Central memory CD8-positive, alpha-beta T cell (primary cell): ENCODE data around the gene NPC2.
A peak's percentile ranks its signal among the peaks of the same experiment; 100 is the strongest.

Experiments used
- ATAC-seq: fragments of 150-1000 bp; cut with Tn5 transposase; replicated peaks from 2 replicates; pipeline ENCODE4 v1.10.0; 2022; ENCODE audit warnings: mild to moderate bottlenecking, moderate FRiP score, moderate number of reproducible peaks; ENCODE audit not compliant: poor library complexity, severe bottlenecking; ENCODE audit errors: extremely low read depth
- DNase-seq, 2 donors: peaks; one replicate each; pipeline ENCODE4 v3.0.0; 2021; ENCODE audit warnings: low spot score in 2 of 2
- H3K27ac Mint-ChIP-seq: one replicate; pipeline ENCODE4 v1.8.0; 2022; ENCODE audit warnings: low read depth, mild to moderate bottlenecking, moderate library complexity, mixed read lengths
- H3K27me3 Mint-ChIP-seq: one replicate; pipeline ENCODE4 v1.8.0; 2022; ENCODE audit warnings: mixed read lengths
- H3K36me3 Mint-ChIP-seq: one replicate; pipeline ENCODE4 v1.8.0; 2022; ENCODE audit warnings: mild to moderate bottlenecking, moderate library complexity, mixed read lengths; ENCODE audit not compliant: insufficient read depth
- H3K4me1 Mint-ChIP-seq: one replicate; pipeline ENCODE4 v1.8.0; 2022; ENCODE audit warnings: mixed read lengths
- H3K4me3 Mint-ChIP-seq: one replicate; pipeline ENCODE4 v1.8.0; 2022; ENCODE audit warnings: mild to moderate bottlenecking, moderate library complexity, mixed read lengths
- H3K9me3 Mint-ChIP-seq: one replicate; pipeline ENCODE4 v1.8.0; 2022; ENCODE audit warnings: mixed read lengths

Gene NPC2

DNA sequence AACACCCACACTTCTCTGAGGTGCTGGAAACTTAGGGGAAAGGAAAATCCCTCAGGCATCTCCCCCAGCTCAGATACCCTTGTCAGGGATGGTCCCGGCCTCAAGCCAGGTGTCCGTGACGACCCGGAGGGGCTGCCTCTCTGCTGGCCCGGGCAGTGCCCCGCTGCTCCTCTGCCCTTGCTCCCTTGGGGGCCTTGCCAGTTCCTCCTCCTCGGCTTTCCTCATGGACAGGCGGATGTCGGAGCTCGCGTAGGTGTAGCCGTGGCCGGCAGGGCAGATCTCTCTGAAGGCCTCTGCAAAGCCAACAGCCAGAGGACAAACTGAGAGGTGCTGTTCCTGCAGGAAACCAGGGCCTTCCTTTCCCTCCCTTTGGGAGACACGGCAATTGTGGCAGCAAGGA lies 35.3 kb upstream of the NPC2 start:
- ATAC-seq (no peak), DNase-seq (no peak)
- H3K4me1 Mint-ChIP-seq, result peaks cover 5% of the 10 kb centered on the region
- H3K9me3 Mint-ChIP-seq, result no peaks in the 10 kb centered on the region
- no peak overlapping the region for H3K4me3 Mint-ChIP-seq
- no peak overlapping the region for H3K27ac Mint-ChIP-seq
- peaks cover 1% of the 10 kb centered on the region for H3K36me3 Mint-ChIP-seq
- H3K27me3 Mint-ChIP-seq, result peaks cover 29% of the 10 kb centered on the region

DNA sequence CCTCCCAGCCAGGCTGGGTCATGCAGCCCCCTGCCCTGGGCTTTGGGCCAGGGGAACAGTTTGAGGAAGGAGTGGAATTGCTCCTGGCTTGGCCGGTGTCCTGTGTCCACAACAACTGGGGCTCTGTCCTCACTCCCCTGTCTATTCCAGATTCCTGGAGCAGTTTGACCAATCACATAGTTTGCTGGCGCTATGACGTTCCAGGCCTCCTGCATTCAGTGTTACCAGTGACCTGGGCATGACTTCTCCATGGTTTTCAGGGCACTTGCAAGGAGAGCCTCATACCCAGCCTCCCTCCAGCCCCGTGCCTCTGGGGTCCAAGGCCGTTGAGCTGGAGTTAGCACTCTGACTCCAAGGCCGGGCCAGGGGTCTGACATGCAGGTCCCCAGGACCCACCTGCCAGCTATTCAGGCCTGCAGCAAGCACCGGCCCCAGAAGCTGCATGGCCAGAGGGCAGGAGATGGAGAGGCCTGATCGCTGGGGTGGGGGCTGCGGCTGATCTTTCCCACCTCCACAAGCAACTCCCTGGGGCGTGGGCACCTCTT lies 34.7 kb upstream of the NPC2 start:
- no peak for DNase-seq
- Mint-ChIP-seq H3K36me3 (peaks cover 1% of the 10 kb centered on the region), H3K4me1 (peaks cover 5% of the 10 kb centered on the region), H3K4me3 (no peak overlapping the region), H3K9me3 (no peaks in the 10 kb centered on the region), H3K27ac (peak overlapping the region; percentile 13), H3K27me3 (peaks cover 30% of the 10 kb centered on the region)
- ATAC-seq, result no peak

DNA sequence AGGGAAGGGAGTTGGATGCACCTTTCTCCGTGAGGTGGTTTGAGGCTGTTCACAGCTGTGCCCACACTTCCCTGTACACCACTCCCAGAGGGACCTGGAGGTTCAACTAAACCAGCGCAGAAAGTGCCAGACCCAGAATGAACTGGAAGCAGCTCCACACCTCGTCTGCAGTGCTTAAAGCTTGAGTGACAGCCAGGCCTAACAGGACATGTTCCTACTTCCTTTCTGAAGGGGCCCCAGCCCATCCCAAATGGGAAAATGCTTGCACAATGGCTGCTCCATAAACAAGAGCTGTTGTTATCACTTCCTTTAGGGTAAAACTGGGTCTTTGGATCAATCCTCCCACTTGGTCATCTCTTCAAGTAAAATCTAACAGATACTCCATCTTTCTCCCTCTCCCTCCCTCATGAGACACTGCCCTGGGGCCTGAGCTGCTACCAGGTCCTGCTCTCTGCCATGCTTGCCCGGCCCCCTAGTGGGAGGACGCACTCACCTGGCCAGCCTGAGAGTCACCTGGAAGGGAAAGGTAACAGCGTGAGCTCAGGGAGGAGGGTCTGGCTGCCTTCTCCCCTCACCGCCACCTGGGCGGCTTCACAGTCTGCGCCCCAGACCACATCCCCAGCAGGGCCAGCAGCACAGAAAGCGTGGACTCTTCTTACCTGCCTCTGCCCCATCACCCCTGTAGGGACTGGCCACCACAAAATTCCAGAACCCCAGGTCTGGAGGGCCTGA lies 33.9 kb upstream of the NPC2 start:
- H3K27me3 Mint-ChIP-seq, result peaks cover 30% of the 10 kb centered on the region
- DNase-seq (no peak), ATAC-seq (no peak)
- no peak overlapping the region for H3K4me3 Mint-ChIP-seq
- no peaks in the 10 kb centered on the region for H3K9me3 Mint-ChIP-seq
- H3K4me1 Mint-ChIP-seq, result peaks cover 5% of the 10 kb centered on the region
- peaks cover 1% of the 10 kb centered on the region for H3K36me3 Mint-ChIP-seq
- peak overlapping the region; percentile 13 for H3K27ac Mint-ChIP-seq

GRCh38 chr14:74525361-74525851 lies 32.3 kb upstream of the NPC2 start:
- Mint-ChIP-seq H3K9me3 (no peaks in the 10 kb centered on the region), H3K4me3 (no peak overlapping the region), H3K36me3 (peaks cover 1% of the 10 kb centered on the region), H3K4me1 (peaks cover 5% of the 10 kb centered on the region), H3K27ac (no peak overlapping the region), H3K27me3 (peaks cover 30% of the 10 kb centered on the region)
- DNase-seq (no peak), ATAC-seq (no peak)

DNA sequence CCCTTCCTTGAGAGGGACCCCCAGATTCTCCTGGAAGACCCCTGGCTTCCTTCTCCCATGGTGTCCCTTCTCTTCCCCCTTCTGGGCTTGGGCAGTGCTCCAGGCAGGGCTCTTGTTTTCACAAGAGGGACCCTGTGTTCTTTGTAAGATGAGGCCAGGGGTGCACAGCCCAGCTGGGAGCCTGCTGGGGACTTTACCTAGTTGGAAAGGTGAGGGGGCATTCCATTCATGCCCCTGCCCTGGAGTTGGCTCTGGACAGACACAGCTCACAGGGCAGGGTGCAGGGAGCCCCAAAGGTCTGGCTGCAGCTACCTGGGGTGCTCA lies 31.7 kb upstream of the NPC2 start:
- no peaks in the 10 kb centered on the region for H3K9me3 Mint-ChIP-seq
- H3K27ac Mint-ChIP-seq, result no peak overlapping the region
- peaks cover 1% of the 10 kb centered on the region for H3K36me3 Mint-ChIP-seq
- H3K4me3 Mint-ChIP-seq, result no peak overlapping the region
- H3K4me1 Mint-ChIP-seq, result peaks cover 5% of the 10 kb centered on the region
- DNase-seq, result no peak
- peaks cover 30% of the 10 kb centered on the region for H3K27me3 Mint-ChIP-seq
- no peak for ATAC-seq

- H3K27ac Mint-ChIP-seq, result no peak overlapping the region
- peaks cover 1% of the 10 kb centered on the region for H3K36me3 Mint-ChIP-seq
- H3K27me3 Mint-ChIP-seq, result peaks cover 30% of the 10 kb centered on the region
- H3K4me1 Mint-ChIP-seq, result peaks cover 5% of the 10 kb centered on the region
- no peak for ATAC-seq
- no peak for DNase-seq
- H3K9me3 Mint-ChIP-seq, result no peaks in the 10 kb centered on the region
- H3K4me3 Mint-ChIP-seq, result no peak overlapping the region
Observed at GRCh38 chr14:74524076-74524811, 31.1 kb upstream of the NPC2 start.

DNA sequence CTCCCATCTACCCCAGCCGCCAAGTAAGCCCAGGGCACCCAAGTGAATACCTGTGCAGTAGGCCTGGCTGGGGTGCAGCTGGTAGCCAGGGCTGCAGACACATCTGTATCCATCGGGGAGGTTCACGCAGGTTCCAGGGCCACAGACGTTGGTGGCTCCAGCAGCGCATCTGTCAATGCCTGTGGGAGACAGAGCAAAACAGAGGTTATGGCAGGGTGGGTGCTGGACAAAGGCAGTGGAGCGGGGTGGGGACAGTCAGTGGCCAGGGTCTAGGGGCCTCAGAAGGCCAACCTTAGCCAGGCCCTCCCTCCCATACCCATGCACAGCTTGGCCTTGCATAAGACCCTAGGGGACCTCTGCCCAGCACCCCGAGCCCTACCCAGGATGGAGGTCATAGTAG lies 29.6 kb upstream of the NPC2 start:
- no peaks in the 10 kb centered on the region for H3K9me3 Mint-ChIP-seq
- peaks cover 1% of the 10 kb centered on the region for H3K36me3 Mint-ChIP-seq
- peaks cover 43% of the 10 kb centered on the region for H3K27me3 Mint-ChIP-seq
- DNase-seq (no peak), ATAC-seq (no peak)
- peaks cover 5% of the 10 kb centered on the region for H3K4me1 Mint-ChIP-seq
- H3K4me3 Mint-ChIP-seq, result no peak overlapping the region
- H3K27ac Mint-ChIP-seq, result no peak overlapping the region

DNA sequence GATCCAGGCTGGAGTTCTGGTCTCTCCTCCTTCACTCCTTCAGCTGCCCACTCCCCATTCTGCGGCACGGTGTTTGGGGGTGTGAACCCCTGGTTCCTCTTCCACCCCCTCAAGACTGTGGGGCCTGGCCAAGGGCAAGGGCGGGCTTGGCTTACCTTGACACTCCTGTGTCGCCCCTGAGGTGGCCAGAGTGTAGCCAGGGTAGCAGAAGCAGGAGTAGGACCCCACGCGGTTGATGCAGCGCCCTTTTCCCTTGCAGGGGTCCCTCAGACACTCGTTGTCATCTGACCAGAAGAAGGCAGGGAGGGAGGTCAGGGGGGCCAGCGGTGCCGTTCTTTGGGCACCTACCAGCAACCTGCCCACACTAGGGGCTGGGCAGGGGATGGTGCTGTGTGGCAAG lies 28.7 kb upstream of the NPC2 start:
- ATAC-seq (no peak), DNase-seq (no peak)
- H3K36me3 Mint-ChIP-seq, result peaks cover 1% of the 10 kb centered on the region
- H3K27me3 Mint-ChIP-seq, result peaks cover 45% of the 10 kb centered on the region
- H3K9me3 Mint-ChIP-seq, result no peaks in the 10 kb centered on the region
- H3K4me1 Mint-ChIP-seq, result peaks cover 5% of the 10 kb centered on the region
- H3K4me3 Mint-ChIP-seq, result no peak overlapping the region
- no peak overlapping the region for H3K27ac Mint-ChIP-seq

GRCh38 chr14:74519316-74520074 lies 26.4 kb upstream of the NPC2 start:
- ATAC-seq (no peak), DNase-seq (no peak)
- no peaks in the 10 kb centered on the region for H3K36me3 Mint-ChIP-seq
- no peaks in the 10 kb centered on the region for H3K9me3 Mint-ChIP-seq
- peaks cover 2% of the 10 kb centered on the region for H3K4me1 Mint-ChIP-seq
- no peak overlapping the region for H3K4me3 Mint-ChIP-seq
- H3K27ac Mint-ChIP-seq, result no peak overlapping the region
- H3K27me3 Mint-ChIP-seq, result peaks cover 23% of the 10 kb centered on the region

DNA sequence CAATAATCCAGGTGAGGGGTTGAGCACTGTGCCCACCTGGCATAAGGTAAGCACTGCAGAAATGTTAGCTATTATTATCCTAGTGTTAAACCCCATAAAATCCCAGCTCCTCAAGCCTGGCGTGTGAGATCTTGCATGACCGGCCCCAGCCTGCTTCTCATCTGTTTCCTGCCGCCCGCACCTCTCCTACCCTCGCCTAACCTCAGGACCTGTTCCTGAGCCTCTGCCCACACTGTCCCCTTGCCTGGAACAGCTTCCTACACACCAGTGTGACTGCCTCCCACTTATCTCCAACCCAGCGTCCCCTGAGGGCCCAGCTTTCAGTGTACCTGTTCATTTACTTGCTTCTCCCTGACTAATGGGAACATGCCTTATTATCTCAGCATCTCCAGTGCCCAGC lies 25.1 kb upstream of the NPC2 start:
- H3K4me3 Mint-ChIP-seq, result no peak overlapping the region
- no peak for ATAC-seq
- no peak overlapping the region for H3K27ac Mint-ChIP-seq
- no peak for DNase-seq
- peaks cover 5% of the 10 kb centered on the region for H3K4me1 Mint-ChIP-seq
- H3K27me3 Mint-ChIP-seq, result peaks cover 17% of the 10 kb centered on the region
- no peaks in the 10 kb centered on the region for H3K36me3 Mint-ChIP-seq
- H3K9me3 Mint-ChIP-seq, result no peaks in the 10 kb centered on the region

GRCh38 chr14:74517731-74518130 lies 24.6 kb upstream of the NPC2 start:
- DNase-seq, result no peak
- no peak for ATAC-seq
- H3K9me3 Mint-ChIP-seq, result no peaks in the 10 kb centered on the region
- H3K4me1 Mint-ChIP-seq, result peaks cover 5% of the 10 kb centered on the region
- H3K4me3 Mint-ChIP-seq, result no peak overlapping the region
- no peaks in the 10 kb centered on the region for H3K36me3 Mint-ChIP-seq
- peaks cover 21% of the 10 kb centered on the region for H3K27me3 Mint-ChIP-seq
- H3K27ac Mint-ChIP-seq, result no peak overlapping the region

DNA sequence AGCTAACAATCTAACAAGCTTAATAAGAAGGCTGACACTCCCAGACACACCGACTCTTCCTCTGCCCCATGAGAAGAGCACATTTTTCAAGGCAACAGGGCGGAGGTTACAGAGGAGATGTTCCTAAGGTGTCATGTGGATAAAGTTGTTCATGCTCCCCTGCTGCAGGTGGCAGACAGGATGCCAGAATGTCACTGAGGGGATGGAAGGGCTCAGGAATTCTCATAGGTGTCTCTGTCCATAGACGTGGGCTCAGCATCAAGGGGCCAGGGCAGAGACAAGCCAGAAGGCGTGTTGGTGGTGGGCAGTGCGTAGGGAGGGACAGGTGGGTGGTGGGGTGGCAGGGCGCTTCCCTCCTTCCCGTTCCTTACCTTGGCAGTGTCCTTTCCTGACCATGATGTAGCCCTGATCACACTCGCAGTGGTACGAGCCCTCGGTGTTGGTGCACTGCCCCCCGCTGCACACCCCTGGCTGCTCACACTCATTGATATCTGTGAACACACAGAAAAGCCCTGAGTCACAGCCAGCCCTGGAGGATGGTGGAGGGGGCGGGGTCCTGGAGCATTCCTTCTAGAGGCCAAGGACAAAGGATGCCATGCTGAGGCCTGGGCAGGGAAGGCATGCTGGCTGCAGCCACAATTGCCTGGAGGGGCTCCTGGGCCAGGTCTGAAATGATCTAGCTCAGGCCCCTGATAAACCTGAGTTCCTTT lies 23.5 kb upstream of the NPC2 start:
- no peak overlapping the region for H3K27ac Mint-ChIP-seq
- DNase-seq, result no peak
- H3K36me3 Mint-ChIP-seq, result no peaks in the 10 kb centered on the region
- H3K4me3 Mint-ChIP-seq, result no peak overlapping the region
- peaks cover 32% of the 10 kb centered on the region for H3K27me3 Mint-ChIP-seq
- H3K9me3 Mint-ChIP-seq, result no peaks in the 10 kb centered on the region
- no peak for ATAC-seq
- peaks cover 5% of the 10 kb centered on the region for H3K4me1 Mint-ChIP-seq
